ENCODE measurements around the gene TDRD12. TPM values are rescaled to one million over a fixed set of nuclear protein-coding genes. Genes with fewer than 3 reads are reported as not detected.

The TDRD12 gene
- total and polyA plus RNA-seq, 2 experiments from 2014 or later: 0.68 to 2.8 TPM

DNA sequence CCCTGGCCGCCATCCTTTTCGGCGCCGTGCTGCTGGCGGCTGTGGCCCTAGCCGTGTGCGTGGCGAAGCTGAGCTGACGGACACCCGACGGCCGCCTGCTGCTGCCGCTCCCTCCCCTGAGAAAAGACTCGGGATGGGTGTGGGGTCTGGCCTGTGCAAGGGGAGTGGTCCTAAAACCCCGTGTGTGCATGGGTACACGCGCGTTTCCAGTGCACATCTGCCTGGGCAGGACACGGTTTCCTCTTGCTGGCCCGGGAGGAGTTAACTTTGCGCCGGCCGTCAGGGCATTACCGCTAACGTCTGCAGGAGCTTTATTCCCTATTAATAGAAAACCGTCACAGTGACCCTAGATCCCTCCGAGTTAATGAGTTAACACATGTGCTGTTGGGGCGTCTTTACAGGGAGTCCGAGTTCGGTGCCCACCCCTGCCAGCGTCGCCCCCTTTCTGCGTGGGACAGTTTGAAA is 42.6 kb upstream of the TDRD12 start:
- Mint-ChIP-seq H3K27ac (no peak overlapping the region), H3K9me3 (peaks cover 3% of the 10 kb centered on the region; the same call in 1 of the 3 replicates), H3K4me3 (peak overlapping the region; percentile 55), H3K4me1 (peaks cover 24% of the 10 kb centered on the region), H3K36me3 (ENCODE audit: low read depth) (no peaks in the 10 kb centered on the region; the same call in 2 of the 3 replicates), H3K27me3 (ENCODE audit: insufficient read depth, low read depth, poor library complexity) (peaks cover 36% of the 10 kb centered on the region)
- Histone ChIP-seq H3K36me3 (ENCODE audit: insufficient read depth) (no peaks in the 10 kb centered on the region), H3K9me2 (ENCODE audit: insufficient read depth) (no peaks in the 10 kb centered on the region), H4K20me1 (replicated peaks; ENCODE audit: insufficient read depth) (peaks cover 13% of the 10 kb centered on the region), H3F3A (replicated peaks; ENCODE audit: low read depth) (0 out of 2 replicates have a peak, but pooled peaks cover 5% of the 10 kb centered on the region), H3K27ac (ENCODE audit: low read depth) (no peak overlapping the region), H3K79me2 (replicated peaks; ENCODE audit: insufficient read depth) (peaks cover 25% of the 10 kb centered on the region), H2AFZ (peak overlapping the region; percentile 90; the same call in 1 of the 2 replicates), H3K4me2 (peak overlapping the region; percentile 88), H3K27me3 (ENCODE audit: insufficient read depth) (peaks cover 45% of the 10 kb centered on the region), H3K4me3 (peak overlapping the region; percentile 85), H3K4me1 (ENCODE audit: insufficient read depth) (peaks cover 14% of the 10 kb centered on the region; the same call in 1 of the 2 replicates)
- no peak for DNase-seq (ENCODE audit: low spot score)
- TF ChIP-seq, protein P1, sequence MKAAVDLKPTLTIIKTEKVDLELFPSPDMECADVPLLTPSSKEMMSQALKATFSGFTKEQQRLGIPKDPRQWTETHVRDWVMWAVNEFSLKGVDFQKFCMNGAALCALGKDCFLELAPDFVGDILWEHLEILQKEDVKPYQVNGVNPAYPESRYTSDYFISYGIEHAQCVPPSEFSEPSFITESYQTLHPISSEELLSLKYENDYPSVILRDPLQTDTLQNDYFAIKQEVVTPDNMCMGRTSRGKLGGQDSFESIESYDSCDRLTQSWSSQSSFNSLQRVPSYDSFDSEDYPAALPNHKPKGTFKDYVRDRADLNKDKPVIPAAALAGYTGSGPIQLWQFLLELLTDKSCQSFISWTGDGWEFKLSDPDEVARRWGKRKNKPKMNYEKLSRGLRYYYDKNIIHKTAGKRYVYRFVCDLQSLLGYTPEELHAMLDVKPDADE (IDR thresholded peaks at IDR 0.05): no peak
- TF ChIP-seq EZH2 (IDR thresholded peaks at IDR 0.05; ENCODE audit: low read depth, unreplicated experiment): peak; percentile 50
- ATAC-seq: no peak

DNA sequence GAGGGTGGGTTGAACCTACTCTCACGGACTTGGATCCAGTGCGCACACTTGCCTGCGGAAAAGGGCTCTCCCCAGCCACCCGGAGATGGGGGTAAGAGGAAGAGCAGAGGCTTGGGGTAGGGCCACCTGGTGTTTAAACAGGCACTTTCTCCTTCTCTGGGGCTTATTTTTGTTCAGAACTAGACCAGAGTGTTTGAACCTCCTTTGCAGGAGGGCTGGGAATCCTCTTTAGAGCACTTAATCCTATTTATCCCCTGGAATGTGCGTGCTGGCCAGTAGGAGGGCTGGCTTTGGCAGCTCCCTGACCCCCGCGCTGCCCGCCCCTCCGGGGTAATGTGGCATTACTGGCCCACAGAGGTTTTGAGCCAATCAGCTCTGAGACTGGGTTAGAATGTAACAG is 41.9 kb upstream of the TDRD12 start:
- H3K4me3 Mint-ChIP-seq: peak overlapping the region; percentile 55
- peaks cover 35% of the 10 kb centered on the region for H3K27me3 Mint-ChIP-seq (ENCODE audit: insufficient read depth, low read depth, poor library complexity)
- no peak overlapping the region for H3K27ac Mint-ChIP-seq
- no peak for TF ChIP-seq POLR2AphosphoS5 (IDR thresholded peaks at IDR 0.05; ENCODE audit: low read depth)
- TF ChIP-seq, protein P1 (IDR thresholded peaks at IDR 0.05): no peak
- no peak for TF ChIP-seq EZH2phosphoT487 (IDR thresholded peaks at IDR 0.05; ENCODE audit: unreplicated experiment)
- no peak for TF ChIP-seq ZNF331 (CRISPR knock-in tag; IDR thresholded peaks at IDR 0.05; ENCODE audit: low read depth)
- no peak for TF ChIP-seq STAT1 (IDR thresholded peaks at IDR 0.05; ENCODE audit: unreplicated experiment)
- TF ChIP-seq, protein P2, sequence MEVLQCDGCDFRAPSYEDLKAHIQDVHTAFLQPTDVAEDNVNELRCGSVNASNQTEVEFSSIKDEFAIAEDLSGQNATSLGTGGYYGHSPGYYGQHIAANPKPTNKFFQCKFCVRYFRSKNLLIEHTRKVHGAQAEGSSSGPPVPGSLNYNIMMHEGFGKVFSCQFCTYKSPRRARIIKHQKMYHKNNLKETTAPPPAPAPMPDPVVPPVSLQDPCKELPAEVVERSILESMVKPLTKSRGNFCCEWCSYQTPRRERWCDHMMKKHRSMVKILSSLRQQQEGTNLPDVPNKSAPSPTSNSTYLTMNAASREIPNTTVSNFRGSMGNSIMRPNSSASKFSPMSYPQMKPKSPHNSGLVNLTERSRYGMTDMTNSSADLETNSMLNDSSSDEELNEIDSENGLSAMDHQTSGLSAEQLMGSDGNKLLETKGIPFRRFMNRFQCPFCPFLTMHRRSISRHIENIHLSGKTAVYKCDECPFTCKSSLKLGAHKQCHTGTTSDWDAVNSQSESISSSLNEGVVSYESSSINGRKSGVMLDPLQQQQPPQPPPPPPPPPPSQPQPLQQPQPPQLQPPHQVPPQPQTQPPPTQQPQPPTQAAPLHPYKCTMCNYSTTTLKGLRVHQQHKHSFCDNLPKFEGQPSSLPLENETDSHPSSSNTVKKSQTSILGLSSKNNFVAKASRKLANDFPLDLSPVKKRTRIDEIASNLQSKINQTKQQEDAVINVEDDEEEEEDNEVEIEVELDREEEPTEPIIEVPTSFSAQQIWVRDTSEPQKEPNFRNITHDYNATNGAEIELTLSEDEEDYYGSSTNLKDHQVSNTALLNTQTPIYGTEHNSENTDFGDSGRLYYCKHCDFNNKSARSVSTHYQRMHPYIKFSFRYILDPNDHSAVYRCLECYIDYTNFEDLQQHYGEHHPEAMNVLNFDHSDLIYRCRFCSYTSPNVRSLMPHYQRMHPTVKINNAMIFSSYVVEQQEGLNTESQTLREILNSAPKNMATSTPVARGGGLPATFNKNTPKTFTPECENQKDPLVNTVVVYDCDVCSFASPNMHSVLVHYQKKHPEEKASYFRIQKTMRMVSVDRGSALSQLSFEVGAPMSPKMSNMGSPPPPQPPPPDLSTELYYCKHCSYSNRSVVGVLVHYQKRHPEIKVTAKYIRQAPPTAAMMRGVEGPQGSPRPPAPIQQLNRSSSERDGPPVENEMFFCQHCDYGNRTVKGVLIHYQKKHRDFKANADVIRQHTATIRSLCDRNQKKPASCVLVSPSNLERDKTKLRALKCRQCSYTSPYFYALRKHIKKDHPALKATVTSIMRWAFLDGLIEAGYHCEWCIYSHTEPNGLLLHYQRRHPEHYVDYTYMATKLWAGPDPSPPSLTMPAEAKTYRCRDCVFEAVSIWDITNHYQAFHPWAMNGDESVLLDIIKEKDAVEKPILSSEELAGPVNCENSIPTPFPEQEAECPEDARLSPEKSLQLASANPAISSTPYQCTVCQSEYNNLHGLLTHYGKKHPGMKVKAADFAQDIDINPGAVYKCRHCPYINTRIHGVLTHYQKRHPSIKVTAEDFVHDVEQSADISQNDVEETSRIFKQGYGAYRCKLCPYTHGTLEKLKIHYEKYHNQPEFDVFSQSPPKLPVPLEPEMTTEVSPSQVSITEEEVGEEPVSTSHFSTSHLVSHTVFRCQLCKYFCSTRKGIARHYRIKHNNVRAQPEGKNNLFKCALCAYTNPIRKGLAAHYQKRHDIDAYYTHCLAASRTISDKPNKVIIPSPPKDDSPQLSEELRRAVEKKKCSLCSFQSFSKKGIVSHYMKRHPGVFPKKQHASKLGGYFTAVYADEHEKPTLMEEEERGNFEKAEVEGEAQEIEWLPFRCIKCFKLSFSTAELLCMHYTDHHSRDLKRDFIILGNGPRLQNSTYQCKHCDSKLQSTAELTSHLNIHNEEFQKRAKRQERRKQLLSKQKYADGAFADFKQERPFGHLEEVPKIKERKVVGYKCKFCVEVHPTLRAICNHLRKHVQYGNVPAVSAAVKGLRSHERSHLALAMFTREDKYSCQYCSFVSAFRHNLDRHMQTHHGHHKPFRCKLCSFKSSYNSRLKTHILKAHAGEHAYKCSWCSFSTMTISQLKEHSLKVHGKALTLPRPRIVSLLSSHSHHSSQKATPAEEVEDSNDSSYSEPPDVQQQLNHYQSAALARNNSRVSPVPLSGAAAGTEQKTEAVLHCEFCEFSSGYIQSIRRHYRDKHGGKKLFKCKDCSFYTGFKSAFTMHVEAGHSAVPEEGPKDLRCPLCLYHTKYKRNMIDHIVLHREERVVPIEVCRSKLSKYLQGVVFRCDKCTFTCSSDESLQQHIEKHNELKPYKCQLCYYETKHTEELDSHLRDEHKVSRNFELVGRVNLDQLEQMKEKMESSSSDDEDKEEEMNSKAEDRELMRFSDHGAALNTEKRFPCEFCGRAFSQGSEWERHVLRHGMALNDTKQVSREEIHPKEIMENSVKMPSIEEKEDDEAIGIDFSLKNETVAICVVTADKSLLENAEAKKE (CRISPR knock-in tag; IDR thresholded peaks at IDR 0.05): no peak
- no peak for TF ChIP-seq JUNB (IDR thresholded peaks at IDR 0.05; ENCODE audit: unreplicated experiment)
- no peak for TF ChIP-seq NANOG (IDR thresholded peaks at IDR 0.05; ENCODE audit: borderline replicate concordance)
- no peak for TF ChIP-seq CREB1 (CRISPR knock-in tag; IDR thresholded peaks at IDR 0.05; ENCODE audit: low read depth)
- TF ChIP-seq EZH2 (IDR thresholded peaks at IDR 0.05; ENCODE audit: low read depth, unreplicated experiment): no peak
- no peak for TF ChIP-seq ZNF114 (CRISPR knock-in tag; IDR thresholded peaks at IDR 0.05)

More for the DNA sequence above, 41.9 kb upstream of the TDRD12 start:
- peaks cover 45% of the 10 kb centered on the region for H3K27me3 ChIP-seq (ENCODE audit: insufficient read depth)
- no peaks in the 10 kb centered on the region; the same call in 2 of the 3 replicates for H3K36me3 Mint-ChIP-seq (ENCODE audit: low read depth)
- peak overlapping the region; percentile 88 for H3K4me2 ChIP-seq
- H3K79me2 ChIP-seq (replicated peaks; ENCODE audit: insufficient read depth): peaks cover 18% of the 10 kb centered on the region
- DNase-seq (ENCODE audit: low spot score): peak; percentile 54
- peaks cover 14% of the 10 kb centered on the region; the same call in 1 of the 2 replicates for H3K4me1 ChIP-seq (ENCODE audit: insufficient read depth)
- peaks cover 3% of the 10 kb centered on the region; the same call in 1 of the 3 replicates for H3K9me3 Mint-ChIP-seq
- no peaks in the 10 kb centered on the region for H3K9me2 ChIP-seq (ENCODE audit: insufficient read depth)
- ATAC-seq: peak; percentile 5
- peaks cover 22% of the 10 kb centered on the region for H3K4me1 Mint-ChIP-seq
- H4K20me1 ChIP-seq (replicated peaks; ENCODE audit: insufficient read depth): peaks cover 13% of the 10 kb centered on the region
- no peaks in the 10 kb centered on the region for H3K36me3 ChIP-seq (ENCODE audit: insufficient read depth)
- 0 out of 2 replicates have a peak overlapping the region, but pooled peaks have one; percentile 2 for H2AFZ ChIP-seq
- H3K4me3 ChIP-seq: peak overlapping the region; percentile 85; the same call in 1 of the 2 replicates
- 0 out of 2 replicates have a peak, but pooled peaks cover 5% of the 10 kb centered on the region for H3F3A ChIP-seq (replicated peaks; ENCODE audit: low read depth)
- H3K27ac ChIP-seq (ENCODE audit: low read depth): no peak overlapping the region
